H1 (cell line): ENCODE data around the gene EPHA3. TPM values are rescaled to one million over a fixed set of nuclear protein-coding genes. Genes with fewer than 3 reads are reported as not detected.

Experiments
- BACH1 ChIP-seq: IDR thresholded peaks from 2 replicates; pipeline ENCODE4 v1.6.1; 2012; ENCODE audit warnings: low read length, improper control_type of control experiment
- CHD7 ChIP-seq: fragments of 300-600 bp; sonication (generic); IDR thresholded peaks from 2 replicates; pipeline ENCODE4 v1.7.1; 2012; ENCODE audit warnings: low read length, moderate library complexity, mild to moderate bottlenecking, inconsistent platforms; ENCODE audit not compliant: insufficient replicate concordance
- HDAC6 ChIP-seq: IDR thresholded peaks from one replicate; pipeline ENCODE4 v1.7.1; 2012; ENCODE audit warnings: low read depth, mild to moderate bottlenecking, inconsistent platforms, low read length, moderate library complexity
- POU5F1 ChIP-seq: IDR thresholded peaks from 2 replicates; pipeline ENCODE4 v1.6.1; 2011; ENCODE audit warnings: low read depth, mild to moderate bottlenecking, low read length, moderate library complexity
- RNF2 ChIP-seq: fragments of 200-900, 300-1000 bp; sonication (generic); IDR thresholded peaks from 2 replicates; pipeline ENCODE4 v1.7.1; 2016; ENCODE audit warnings: borderline replicate concordance, low read depth, mild to moderate bottlenecking, antibody characterized with exemption, low read length; ENCODE audit not compliant: poor library complexity, severe bottlenecking; ENCODE audit errors: missing control alignments
- SP2 ChIP-seq: IDR thresholded peaks from 2 replicates; pipeline ENCODE4 v1.6.1; 2012; ENCODE audit warnings: mild to moderate bottlenecking, low read length, inconsistent platforms
- TBP ChIP-seq: IDR thresholded peaks from 2 replicates; pipeline ENCODE4 v1.6.1; 2011; ENCODE audit warnings: low read depth, low read length, improper control_type of control experiment
- TCF12 ChIP-seq: IDR thresholded peaks from 2 replicates; pipeline ENCODE4 v1.6.1; 2011; ENCODE audit warnings: low read depth, mild to moderate bottlenecking, low read length
- ZNF274 ChIP-seq: IDR thresholded peaks from 2 replicates; pipeline ENCODE4 v1.7.0; 2012; ENCODE audit warnings: low read length, borderline replicate concordance; ENCODE audit errors: extremely low read depth
- polyA plus RNA-seq, 7 experiments: library from polyadenylated mRNA; depleted of rRNA in 3 of 7; stranded (reverse) in 5 of 7; unstranded in 2 of 7; fragments of >200 nt in 5 of 7; fragments of 200-250 nt in 2 of 7; gene quantifications; 1 replicate in 5 of 7; 2 replicates in 1 of 7; 4 replicates in 1 of 7; pipeline versions ENCODE4 v1.2.1 to v1.2.3, GENCODE V29; 2011 to 2013; ENCODE audit warnings: missing spikeins in 2 of 7, mixed read lengths in 2 of 7
- total RNA-seq: library from RNA; stranded (reverse); fragmentation: NEBNext Ultra II Directional; extraction: Animal tissue kit (Norgen Biotek cat#: 25700); gene quantifications from 2 replicates; pipeline ENCODE4 v1.2.1, GENCODE V29; 2021

The EPHA3 gene
- total and polyA plus RNA-seq, 2 of the 8 experiments (the other 6 are each of a cell fraction or from before 2014, with no cell fraction given), result 0.09 to 0.22 TPM

DNA sequence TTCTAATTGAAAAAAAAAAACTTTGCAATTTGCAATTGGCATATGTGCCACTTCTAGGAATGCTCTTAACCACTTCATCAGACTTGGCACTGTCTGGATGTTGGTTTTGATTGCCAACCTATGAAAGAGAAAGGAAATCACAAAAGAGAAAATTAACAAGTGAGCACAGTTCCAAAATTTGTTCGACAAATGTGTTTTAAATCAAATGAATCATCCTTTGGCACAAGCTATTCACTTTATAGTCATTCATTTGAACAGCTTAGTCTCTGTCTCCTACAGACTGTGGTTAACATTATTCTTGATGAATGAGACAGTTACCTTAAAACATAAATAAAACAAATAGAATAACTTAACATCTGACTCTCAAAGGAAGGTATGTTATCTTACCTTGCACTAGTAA is 265.0 kb downstream of the EPHA3 start (continued):
- TF ChIP-seq CHD7 (no peak), SP2 (no peak), RNF2 (no peak), HDAC6 (no peak), ZNF274 (no peak), BACH1 (no peak), TCF12 (no peak), POU5F1 (no peak), TBP (no peak)
